G401.6 (cell line): ENCODE results near the gene LSAMP.

Experiments used
- FAIRE-seq: peaks from 2 replicates; lab custom pipeline; 2012; peaks lifted over from hg19 to GRCh38; lab: Jason Lieb, UNC

LSAMP gene

GRCh38 chr3:116445311-116445841, at the start of gene LSAMP:
Gene LSAMP (minus strand): TSS chr3:116445487.
- no peak for FAIRE-seq

GRCh38 chr3:116492379-116492778, 47.1 kb upstream of the LSAMP start:
- no peak for FAIRE-seq

DNA sequence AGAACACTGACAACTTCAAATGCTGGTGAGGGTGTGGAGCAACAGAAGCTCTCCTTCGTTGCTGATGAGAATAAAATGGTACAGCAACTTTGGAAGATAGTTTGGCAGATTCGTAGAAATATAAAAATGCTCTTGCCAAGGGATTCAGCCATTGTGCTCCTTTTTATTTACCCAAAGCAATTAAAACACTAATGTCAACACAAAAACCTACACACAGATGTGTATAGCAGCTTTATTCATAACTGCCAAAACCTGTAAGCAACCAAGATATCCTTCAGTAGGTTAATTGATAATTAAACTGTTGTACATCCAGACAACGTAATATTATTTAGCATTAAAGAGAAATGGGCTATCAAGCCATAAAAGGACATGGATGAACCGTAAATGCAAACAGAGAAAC, 37.8 kb upstream of the LSAMP start:
- no peak for FAIRE-seq

GRCh38 chr3:116476691-116477090, 31.4 kb upstream of the LSAMP start:
- FAIRE-seq, result no peak

- FAIRE-seq, result no peak
These were observed 29.5 kb upstream of the LSAMP start for GRCh38 chr3:116474801-116475200.

- FAIRE-seq, result no peak
These were observed 28.9 kb upstream of the LSAMP start for GRCh38 chr3:116474032-116474780.

GRCh38 chr3:116473602-116474001, 28.3 kb upstream of the LSAMP start:
- FAIRE-seq, result no peak

DNA sequence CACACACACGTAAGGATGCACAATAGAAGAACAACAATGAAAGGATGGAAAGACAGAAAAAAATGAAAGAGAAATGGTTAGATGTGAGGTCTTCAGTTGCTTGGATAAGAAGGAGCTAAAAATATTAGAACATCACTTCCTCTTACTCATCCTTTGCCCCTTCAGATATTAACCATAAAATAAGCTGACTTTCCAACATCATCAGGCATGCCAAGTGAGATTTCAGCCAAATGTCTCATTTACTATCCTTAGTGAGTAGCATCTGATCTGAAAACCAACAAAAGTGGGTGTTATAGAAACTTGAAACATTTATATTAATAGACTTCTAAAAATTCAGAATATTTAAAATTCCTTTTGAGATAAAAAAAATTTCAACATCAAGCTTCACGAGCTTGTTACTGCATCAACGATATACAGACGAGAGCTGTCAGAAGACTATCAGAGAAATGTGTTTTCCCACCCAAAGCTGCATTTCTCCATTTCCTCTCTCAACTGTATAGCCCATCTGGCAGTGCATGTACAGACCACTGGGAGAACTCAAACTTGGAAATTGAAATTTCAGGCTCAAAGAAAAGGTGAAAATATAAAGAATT, 25.4 kb upstream of the LSAMP start:
- FAIRE-seq, result no peak

GRCh38 chr3:116469546-116469945, 24.3 kb upstream of the LSAMP start:
- no peak for FAIRE-seq

DNA sequence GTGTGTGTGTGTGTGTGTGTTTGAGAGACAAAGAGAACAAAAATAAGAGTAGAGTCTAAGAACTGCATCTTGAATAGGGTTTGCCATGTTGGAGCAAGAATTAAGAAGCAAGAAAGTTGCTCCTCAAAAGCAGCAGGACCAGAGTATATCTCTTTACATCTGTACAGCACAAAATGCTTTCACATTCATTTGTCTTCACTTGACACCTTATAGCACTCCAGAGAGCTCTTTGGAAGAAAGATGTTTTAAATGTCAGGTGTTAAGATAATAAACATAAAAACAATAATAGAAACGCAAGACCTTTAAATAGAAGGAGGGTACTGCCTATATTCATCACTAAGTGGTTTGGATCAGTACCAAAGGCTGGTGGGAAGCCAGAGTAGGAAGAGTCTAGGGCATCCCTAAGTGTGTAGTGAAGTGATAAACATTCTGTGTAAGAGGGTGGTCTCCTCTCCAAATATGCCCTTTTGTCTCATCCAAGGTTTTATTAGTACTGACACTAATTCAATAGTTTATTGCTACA, 19.1 kb upstream of the LSAMP start:
- no peak for FAIRE-seq

GRCh38 chr3:116453666-116454346, 8.5 kb upstream of the LSAMP start:
- peak; percentile 95 for FAIRE-seq

DNA sequence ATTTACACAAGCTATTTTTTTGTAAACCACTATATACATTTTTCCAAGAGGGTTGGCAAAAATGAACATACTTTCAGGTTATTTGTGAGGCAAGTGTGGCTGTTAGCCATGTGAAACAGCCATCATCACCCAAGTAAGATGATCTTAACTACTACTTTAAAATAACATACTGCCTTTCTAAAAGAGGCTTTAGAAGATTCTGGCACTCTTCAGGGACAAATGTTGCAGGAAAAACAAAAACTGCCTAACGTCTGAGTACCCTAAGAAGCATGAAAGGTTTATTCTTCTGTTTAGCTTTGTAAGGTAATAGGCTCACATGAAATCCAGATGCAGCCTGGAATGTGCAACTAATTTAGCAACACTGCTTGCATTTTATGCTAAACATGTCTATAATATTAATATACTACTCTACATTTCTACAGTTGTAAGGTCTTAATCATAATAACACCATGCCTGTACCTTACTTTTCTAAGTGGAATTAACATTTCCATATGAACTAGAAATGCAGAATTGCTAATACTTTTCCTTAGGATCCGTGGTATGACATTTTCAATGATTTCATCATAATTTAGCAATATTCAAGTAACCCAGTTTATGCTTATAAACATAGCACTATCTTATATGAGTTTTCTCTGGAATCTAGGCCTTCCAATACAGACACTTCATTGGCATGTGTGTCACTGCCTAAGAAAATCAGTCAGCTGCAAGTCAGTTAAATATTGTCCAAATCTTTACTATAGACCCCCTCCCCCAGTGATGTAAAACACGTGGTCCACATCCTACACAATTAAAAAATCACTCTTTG, 4.5 kb upstream of the LSAMP start:
- no peak for FAIRE-seq

DNA sequence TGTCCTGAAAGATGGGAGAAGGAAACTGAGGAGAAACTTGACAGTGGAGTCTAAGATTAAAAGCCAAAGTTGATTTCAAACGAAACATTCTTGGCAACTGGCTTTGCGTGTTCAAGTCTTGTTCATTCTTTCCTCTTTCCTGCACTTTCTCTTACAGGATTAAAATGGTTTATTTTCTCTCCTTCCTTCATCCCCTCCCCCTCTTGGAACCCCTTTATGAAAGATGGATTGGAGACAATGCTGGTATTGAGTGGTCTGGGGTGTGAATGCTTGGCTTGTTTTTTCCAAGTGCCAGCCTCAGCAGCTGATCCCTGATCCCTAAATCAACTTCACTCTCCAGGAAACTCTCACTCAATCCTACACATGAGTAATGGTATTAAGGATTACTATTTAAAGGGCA, 703 bp upstream of the LSAMP start:
- FAIRE-seq, result no peak

DNA sequence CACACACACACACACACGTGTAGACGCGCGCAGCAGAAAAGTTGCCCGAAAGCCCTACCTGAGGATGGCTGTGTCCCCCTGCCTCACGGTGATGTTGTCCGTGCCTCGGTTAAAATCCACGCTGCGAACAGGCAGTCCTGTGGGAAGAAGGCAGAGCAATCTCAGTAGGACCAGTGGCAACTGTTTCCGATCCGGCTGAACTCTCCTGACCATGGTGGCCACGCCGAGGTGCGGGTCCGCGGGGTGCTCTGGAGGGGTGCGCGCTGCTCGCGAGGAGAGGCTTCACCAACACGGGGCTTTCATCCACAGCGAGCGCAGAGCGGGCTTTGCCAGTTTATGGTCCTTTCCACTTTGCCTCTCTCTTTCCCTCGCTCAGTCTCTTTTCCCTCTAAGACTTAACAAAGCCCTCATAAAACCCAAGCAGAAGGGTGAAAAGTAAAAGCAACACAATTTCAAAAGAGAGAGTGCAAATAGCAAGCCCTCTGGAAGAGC, 422 bp downstream of the LSAMP start:
- FAIRE-seq, result no peak

DNA sequence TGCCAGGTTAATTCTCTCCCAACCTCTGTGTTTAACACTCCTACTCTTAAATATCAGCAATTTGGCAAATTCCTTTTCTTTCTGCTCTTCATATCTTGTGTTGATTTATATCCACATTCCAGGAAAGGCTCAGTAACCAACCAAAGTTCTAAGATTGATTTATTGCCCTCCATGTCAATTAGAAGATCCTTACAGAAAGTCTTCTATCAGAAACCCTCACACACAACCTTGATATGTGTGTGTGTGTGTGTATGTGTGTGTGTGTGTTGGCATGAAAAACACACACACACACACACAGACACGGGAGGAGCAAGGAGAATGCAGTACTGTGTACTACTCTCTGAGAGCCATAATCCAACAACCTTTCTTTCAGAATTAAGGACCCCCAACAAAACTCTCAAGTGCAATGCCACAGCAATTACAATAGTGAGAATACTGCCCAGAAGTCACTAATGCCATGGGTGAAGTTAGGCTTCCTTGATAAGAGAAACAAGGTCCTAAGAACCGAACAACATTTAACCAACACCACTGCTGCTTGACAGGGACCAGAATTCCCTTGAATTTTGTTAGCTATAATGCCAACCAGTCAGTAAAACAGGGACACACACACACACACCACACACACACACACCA, 1.1 kb downstream of the LSAMP start:
- peak; percentile 83 for FAIRE-seq

- FAIRE-seq, result no peak
These were observed 2.1 kb downstream of the LSAMP start for GRCh38 chr3:116443191-116443661.

DNA sequence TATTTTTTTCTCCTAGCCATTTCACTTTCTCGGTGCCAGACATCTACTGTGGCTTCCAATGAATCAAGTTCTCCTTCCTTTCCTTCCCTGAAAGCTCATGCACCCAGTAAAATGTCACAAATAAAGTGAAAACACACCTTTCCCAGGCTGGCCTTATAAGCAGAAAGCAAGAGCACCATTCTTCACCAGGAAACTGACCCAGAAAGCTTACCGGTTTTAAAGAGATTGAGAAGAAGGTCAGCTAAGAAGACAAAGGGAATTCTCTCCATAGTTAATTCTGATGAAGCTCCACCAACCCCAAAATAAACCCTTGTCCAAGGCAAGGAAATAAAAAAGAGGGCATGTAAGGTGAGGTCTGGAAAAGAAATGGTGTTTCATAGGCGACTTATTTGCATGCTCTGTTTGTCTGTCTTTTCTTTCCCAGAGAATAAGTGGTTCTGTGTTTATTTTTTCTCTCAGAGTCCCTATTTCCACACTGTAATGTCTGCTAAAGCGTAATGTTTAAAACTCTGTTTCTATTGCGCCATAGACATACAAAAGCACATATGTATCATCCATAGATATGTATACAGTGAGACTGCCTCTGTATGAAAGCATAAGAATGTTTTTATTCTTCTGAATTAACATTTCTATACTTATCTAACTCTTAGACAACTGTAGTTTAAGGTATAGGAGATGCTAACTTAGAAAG, 2.8 kb downstream of the LSAMP start:
- no peak for FAIRE-seq

GRCh38 chr3:116441652-116442051, 3.6 kb downstream of the LSAMP start:
- peak; percentile 67 for FAIRE-seq

DNA sequence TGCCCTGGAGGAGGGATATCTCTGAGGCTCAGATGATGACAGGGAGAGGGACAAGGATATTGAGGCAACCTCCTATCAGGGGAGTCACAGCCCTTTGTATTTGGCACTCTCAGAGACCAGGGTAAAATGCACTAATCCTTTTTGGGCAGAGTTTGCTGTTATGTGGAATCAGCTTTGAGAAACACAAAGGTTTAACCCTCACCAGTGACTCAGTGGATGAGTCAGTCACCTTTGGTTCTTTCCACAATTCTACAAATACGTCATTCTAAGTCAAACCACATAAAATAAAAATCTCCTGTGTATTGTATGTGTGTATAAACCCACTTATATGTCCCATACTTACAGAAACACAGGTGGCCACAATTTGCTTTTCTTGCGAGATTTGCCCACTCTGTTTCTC, 5.1 kb downstream of the LSAMP start:
- FAIRE-seq, result peak; percentile 87

DNA sequence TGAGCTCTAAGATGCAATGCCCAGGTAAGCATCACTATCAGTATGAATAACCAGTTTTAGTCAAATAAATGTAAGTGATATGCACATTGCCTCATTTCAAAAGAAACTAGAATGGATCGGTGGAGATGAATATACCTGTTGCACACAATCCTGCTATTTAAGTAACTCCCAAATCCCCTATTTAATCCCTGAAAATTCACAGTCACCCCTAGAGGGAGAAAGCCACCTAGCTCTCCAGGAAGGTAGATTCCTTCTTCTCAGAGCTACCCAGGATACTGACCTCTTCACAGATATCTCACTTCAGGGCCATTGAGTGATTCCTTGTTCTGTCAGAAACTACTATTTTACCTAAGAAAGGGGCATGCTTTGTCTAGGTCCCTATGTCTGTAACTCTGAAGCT, 11.7 kb downstream of the LSAMP start:
- FAIRE-seq, result no peak

- no peak for FAIRE-seq
These were observed 12.5 kb downstream of the LSAMP start for GRCh38 chr3:116432795-116433194.
